Fibroblast of skin of back (primary cell): Measurements from ENCODE around the gene CITED2.

Source experiments
- DNase-seq: peaks from one replicate; pipeline ENCODE4 v3.0.0-alpha.2; 2013

The CITED2 gene

GRCh38 chr6:139381216-139381865, 6.9 kb upstream of the CITED2 start:
- peak; percentile 30 for DNase-seq

- DNase-seq, result no peak
These were observed 6.2 kb upstream of the CITED2 start for GRCh38 chr6:139380611-139381010.

GRCh38 chr6:139380168-139380567, 5.7 kb upstream of the CITED2 start:
- no peak for DNase-seq

GRCh38 chr6:139378882-139379341, 4.5 kb upstream of the CITED2 start:
- DNase-seq, result peak; percentile 27

DNA sequence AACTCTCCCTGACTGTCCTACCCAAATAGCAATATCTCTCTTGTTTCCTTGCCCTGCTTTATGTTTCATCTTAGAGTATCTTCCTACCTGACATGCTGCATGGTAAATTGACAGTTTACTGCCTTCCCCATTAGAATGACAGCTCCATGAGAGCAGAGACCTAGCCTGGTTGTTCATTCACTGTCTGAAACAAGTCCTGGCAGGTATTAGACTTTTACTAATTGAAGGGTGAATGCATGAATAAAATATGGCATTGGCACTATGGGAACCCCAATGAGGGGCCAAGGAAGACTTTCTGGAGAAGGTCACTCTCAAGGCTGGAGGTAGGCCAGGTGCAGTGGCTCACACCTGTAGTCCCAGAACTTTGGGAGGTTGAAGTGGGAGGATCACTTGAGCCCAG, 3.8 kb upstream of the CITED2 start:
- DNase-seq, result no peak

GRCh38 chr6:139376604-139377218, 2.3 kb upstream of the CITED2 start:
- DNase-seq, result no peak

- DNase-seq, result no peak
These were observed 1.5 kb upstream of the CITED2 start for GRCh38 chr6:139376017-139376330.

DNA sequence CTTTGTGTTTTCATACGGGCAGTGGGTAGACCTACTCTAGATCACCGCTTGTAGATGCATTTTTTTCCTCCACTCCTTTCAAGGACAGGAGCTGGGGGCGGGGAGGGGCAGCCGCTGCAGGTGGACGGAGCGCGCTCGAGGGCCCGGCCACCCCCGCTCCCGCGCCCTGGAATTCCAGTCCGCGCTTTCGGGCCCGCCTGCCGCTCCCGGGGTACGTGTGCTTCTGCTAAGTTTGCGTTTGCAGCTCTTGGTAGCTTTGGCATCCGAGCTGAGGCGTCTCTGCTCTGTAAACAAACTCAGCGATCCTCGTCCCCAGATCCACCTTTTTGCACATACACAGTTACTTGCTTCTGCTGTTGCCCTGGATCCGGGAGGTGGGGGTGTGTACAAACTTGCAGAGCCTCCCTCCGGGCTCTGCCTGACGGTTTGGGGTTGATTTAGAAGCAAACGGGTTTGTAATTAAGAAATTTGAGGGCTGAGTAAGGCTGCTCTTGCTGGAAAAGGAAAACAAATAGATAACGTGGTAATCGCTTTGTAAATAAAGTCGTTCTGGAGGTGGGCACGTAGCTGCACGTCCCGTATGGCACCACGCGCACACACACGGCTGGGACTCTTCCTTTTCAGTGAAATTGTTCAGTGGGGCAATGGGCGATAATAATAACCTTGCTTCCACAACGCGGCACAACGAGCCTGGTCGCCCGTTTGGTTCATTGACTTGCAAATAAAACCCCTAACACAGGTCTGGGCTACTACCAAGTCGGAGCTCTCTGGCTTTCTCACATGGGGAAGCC, 973 bp upstream of the CITED2 start:
- peak; percentile 97 for DNase-seq

GRCh38 chr6:139373928-139374356, 506 bp downstream of the CITED2 start:
- no peak for DNase-seq

DNA sequence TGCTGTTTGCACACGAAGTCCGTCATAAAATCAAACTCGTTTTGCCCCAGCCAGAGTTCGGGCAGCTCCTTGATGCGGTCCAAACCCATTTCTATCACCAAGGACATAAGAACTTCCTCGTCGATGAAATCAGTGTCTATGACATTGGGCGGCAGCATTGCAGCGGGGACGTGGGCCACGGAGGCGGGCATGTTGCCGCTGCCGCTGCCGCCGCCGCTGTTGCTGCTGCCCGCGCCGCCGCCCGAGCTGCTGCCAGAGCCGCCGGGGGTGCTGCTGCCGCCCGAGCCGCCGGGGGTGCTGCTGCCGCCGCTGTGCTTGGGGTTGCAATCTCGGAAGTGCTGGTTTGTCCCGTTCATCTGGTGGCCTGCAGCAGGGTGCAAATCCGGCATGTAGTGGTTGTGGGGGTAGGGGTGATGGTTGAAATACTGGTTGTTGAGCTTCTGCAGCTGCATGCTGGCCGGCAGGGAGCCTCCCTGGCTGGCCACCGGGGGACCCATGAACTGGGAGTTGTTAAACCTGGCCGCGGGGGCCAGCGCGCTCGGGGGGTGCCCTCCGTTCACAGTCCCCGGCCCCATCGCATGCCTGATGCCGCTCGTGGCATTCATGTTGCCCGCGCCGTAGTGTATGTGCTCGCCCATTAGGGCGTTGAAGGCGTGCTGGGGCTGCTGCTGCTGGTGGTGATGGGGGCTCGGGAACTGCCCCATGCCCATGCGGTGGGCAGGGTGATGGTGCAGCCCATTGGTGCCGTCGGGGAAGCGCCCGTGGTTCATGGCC, 1.1 kb downstream of the CITED2 start:
- peak; percentile 58 for DNase-seq

- peak; percentile 29 for DNase-seq
These were observed 1.9 kb downstream of the CITED2 start for GRCh38 chr6:139372326-139373153.

GRCh38 chr6:139371421-139372203, 2.8 kb downstream of the CITED2 start:
- DNase-seq, result no peak

DNA sequence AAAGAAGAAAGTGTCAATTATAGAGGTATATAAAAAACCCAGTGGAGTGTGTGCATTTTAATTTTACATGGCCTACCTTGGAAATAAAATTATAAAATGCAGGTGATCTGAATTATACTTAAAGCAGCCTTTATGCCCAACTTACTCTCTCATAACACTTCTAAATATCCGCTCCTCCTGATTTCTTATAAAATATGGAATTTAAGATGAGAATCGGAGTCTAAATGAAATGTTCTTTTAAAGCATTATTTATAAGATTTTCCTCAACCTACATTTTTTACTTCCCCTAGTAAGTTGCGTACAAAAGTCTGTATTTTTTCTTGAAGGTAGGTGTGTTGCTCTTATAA, 3.5 kb downstream of the CITED2 start:
- no peak for DNase-seq

- DNase-seq, result peak; percentile 59
These were observed 4.0 kb downstream of the CITED2 start for GRCh38 chr6:139370283-139370998.

DNA sequence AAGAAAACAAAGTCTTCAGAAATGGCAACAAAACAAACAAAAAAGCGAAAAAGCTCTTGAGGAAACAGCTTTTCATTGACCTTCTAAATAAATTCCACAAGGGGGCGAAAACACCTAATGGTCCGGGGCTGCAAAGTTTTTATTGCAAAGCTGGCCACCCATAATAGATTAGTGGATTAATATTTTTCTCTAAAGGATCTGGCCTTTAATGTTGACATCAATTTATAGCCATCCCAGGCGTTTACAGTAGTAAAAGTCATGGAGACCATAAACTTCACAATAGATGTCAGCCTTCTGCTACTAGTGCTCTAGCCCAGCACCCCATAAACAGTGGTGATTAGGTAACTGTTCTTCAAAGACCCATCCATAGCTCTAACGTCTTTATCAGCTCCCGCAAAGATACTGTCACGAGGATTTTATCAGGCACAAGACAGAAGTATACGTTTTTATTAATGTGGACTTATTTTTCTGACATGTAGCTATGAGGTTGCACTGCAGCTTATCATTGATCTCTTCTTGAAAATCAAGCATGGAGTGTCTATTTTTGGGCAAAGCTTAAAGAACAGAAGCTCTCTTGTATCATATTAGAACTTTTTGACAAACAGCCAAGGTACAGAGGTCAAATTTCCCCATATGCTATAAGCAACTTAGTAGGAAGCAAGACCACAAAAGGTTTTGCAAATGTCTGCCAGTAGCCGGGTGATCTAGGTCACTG, 4.7 kb downstream of the CITED2 start:
- peak; percentile 70 for DNase-seq

- no peak for DNase-seq
These were observed 5.4 kb downstream of the CITED2 start for GRCh38 chr6:139369068-139369467.

- no peak for DNase-seq
These were observed 5.8 kb downstream of the CITED2 start for GRCh38 chr6:139368661-139369060.

GRCh38 chr6:139367810-139368351, 6.6 kb downstream of the CITED2 start:
- peak; percentile 28 for DNase-seq

DNA sequence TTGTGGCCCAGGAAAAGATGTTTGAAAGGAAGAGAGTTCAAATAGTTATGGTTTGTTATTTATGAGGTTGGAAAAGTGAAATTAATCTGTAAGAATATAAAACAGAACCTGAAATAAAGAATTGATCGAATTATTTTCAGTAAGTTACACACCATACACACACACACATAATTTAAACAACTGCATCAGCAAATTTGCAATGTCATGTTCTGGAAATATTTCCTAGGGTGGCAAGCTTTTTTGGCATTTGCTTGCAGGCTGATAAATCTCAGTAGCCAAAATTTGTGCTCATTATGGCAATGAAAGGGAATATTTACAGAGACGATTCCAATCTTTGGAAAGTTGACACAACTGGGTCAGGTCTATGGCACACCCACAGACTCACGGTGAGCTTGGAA, 9.5 kb downstream of the CITED2 start:
- no peak for DNase-seq
